ENCODE data around the gene CACNA1C.

CACNA1C gene

DNA sequence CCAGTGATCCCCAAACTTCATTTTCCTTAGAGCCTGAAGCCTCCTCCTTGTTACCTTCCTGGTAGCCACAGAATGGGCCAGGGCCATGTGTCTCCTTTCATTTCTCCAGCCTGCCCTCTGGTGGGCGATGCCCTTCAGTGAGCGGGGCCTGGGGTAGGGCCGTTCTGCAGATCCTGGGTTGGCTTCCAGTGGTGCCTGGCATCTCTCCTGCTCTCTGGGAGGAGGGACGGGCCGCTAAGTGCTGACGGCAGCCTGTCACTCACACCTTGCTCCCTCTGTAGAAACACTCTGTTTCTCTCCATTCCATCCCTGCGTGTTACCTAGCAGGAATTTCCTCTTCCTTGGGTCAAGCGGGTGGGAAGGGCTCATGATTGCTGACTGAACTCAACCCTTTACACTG is 232.1 kb downstream of the CACNA1C start:
- FAIRE-seq = no peak

DNA sequence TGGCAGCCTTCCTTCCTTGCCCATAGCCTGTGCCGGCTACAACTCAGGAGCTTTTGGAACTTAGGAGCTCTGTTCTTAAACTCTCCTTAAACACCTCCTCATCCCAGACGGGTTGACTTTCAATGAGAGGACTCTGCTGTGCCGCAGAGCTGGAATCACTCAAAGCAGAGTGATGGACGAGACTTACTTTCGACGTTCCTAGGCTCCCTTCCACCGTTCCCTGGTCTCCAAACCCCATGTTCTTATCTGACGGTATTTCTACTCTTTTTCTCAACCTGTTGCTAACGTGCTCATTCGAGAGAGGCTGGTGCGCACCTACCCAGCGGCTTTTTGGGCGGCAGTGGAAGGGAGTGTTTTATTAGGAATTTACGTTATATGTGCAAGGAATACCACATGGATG is 232.7 kb downstream of the CACNA1C start:
- no peak for FAIRE-seq

DNA sequence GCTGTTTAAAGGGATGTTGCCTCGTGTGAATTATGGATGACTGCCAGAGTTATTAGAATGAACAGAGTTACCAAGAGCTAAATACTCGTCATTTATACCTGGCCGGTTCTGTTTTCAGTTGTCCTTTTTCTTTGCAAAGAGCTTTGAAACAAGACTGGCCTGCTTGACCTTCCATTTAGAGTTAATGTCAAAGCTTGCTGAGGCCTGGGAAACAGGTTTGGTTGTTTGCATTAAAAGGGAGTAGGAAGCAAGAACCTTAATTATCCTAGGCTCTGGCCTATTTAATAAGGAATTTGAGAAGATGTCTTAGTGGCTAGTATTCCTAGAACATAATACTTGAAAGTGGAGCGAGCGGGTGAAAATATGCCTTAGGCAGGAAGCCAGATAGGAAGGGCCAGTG is 233.3 kb downstream of the CACNA1C start:
- no peak for FAIRE-seq

DNA sequence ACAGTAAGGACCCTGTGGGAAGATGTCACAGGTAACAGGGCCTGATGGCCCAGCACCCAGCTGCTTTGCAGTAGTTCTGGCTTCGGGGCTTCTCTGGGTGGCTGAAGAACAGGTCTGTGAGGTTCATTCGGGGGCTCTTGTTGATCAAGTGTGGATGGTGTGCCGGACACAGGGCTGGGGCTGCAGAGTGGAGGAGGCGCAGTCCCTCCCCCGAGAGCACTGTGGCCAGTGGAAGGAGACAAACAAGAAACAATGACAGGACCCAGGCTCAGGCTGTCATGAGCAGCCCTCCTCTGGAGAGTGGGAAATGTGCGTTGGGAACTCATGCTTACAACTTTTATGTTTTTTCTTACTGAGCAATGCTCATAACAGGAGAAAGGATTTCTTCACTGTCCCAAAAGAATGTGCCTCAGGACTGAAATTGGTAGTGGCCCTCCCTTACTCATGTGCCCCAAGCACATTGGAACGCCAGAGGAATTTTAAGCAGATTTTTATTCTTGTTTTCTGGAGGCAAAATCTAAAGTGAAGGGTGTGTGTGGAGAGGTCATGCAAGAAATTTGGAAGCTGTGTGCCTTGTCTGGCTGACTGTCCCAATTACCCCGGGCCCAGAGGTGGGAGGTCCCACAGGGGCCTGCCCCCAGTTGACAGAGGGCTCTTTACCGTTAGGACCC is 233.8 kb downstream of the CACNA1C start:
- FAIRE-seq = no peak

DNA sequence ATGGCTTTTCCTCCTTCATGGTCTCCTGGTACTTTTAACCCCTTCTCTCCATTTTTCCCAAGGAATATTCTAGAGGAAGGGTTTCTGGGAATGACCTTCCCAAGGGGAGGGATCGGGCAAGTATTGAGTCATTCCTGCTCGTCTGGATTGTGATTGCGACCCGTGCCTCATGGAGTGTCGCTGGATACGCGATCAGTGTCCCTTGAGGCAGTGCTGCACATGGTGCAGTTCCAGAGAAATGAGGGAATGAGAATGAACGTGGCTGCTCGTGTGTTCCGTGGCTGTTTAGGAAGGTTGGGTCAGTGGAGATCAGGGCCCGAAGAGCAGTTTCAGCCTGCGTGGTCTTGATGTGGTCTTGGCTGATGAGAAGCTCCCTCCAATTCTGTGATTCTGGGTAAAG is 234.4 kb downstream of the CACNA1C start:
- no peak for FAIRE-seq

DNA sequence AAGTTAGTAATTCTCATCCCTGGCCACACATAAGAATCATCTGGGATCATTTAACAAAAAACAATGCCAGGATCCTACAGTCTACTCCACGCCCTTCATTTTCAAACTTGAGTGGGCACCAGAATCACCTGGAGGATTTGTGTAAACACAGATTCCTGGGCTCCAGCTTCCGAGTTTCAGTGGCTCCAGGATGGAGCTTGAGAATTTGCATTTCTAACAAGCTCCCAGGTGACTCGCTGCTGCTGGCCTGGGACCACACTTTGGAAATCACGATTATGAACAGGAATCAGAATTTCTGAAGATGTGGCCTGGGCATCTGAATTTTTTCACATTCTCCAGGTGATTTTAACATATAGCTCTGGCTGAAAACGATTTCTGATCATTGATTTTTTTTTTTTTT is 234.8 kb downstream of the CACNA1C start:
- FAIRE-seq = no peak

DNA sequence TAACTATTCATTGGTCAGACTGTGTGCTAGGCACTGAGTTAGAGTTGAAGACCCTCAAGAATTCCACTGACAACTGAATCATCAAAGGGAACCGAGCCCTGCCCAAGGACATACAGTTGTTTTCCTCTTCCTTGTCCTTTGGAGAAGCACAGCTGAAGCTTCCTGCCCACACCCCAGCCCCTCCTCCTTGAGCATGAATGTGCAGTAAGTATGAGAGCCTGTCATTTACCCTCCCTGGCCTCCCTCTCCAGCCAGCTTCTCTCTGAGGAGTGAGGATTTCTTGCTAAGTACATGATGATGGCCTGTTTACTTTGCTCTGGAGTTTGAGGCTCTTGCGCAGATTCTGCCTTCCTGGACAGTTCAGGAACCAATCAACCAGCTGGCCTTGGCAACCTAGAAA is 235.2 kb downstream of the CACNA1C start:
- no peak for FAIRE-seq

DNA sequence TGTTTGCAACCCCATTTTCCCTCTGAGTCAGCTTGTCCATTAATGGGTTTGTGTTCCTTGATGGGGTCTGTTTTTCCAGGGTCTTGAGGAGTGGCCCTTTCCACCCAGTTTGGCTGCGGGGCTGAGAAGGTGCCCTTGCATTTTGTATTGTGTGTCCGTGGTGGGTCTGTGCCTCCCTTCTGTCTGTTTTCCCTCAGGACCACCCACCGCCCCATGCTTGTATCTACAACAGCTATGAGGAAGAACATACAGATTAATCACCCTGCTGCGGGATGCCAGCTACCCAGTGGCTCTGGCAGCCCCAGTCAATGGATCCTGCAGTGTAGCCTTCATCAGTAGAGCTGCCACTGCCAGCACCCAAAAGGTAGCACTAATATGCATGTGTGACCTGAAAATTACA is 235.7 kb downstream of the CACNA1C start:
- no peak for FAIRE-seq

DNA sequence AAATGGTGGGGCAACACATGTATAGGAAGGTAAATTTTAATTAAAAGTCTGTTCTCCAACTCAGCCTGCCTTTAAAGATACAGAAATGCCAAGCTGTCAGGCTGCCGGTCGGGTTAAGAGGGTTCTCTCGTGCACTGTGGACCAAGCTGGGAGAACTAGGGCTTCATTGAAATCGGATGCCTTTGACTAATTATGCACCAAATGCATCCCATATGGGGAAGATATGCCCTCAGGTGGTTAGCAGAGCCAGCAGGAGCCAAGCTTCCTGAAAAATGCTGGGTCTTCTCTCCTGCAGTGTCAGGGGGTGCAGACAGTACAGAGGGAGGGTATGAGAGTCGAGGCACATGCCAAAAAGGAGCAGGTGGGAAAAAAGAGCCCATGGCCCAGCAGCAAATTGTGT is 236.1 kb downstream of the CACNA1C start:
- no peak for FAIRE-seq

DNA sequence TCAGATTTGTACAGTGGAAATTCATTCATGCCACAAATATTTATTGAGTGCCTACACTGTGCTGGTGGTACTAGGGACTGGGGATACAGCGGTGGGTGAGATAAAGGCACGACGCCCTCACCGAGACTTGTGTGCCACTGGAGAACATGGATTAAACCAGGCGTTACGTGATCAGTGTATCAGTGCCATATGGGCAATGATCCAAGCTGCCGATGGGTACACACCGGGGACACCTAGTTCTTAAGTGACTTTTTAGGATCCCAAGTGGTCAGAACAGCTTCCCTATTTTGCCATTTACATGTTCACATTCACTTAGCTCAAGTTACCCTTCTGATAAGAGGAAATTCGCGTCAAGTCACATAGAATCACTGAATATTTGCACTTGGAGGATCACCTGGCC is 236.7 kb downstream of the CACNA1C start:
- FAIRE-seq = no peak

DNA sequence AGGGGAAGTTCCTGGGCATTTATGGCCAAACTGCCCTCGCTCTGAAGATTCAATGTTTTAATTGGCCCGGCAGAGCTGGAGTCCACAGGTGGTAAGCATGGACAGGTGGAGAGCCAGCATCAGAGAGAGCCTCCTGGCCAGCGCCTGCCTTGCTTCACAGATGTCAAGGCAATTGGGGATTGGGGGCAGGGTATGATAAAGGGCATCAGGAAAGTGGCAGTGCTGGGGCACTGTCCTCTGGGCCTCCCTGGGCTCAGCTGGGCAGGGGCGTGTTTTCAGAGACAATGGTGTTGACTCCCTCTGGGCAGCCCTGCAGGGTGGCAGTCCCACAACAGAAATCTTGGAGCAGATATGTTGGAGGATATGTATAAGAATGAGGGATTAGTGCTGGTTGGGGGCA is 237.3 kb downstream of the CACNA1C start:
- no peak for FAIRE-seq

DNA sequence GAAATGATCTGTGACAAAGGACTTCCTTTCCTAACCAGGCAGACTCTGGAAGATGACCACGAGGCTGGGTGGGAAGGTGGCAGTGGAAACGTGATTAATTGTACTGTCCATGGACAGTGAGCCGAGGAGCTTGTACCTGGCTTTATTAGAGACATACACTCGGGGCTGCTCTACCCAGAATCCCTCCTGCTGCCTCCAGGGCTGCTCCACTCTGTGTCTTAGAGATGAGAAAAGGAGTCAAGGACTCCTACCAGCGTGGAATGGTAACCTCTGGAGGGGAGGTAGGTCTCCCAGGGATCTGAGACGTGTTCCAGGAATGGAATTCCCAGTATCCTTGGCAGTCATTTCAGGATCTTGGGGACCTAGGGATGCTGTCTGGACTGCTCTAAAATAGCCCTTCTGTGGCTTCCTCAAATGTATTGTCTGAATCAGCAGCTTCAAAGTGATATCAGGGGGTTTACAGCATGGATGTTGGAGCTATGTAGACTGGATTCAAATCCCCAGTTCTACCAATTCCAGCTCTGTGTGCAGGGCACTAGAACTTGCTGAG is 237.8 kb downstream of the CACNA1C start:
- no peak for FAIRE-seq

DNA sequence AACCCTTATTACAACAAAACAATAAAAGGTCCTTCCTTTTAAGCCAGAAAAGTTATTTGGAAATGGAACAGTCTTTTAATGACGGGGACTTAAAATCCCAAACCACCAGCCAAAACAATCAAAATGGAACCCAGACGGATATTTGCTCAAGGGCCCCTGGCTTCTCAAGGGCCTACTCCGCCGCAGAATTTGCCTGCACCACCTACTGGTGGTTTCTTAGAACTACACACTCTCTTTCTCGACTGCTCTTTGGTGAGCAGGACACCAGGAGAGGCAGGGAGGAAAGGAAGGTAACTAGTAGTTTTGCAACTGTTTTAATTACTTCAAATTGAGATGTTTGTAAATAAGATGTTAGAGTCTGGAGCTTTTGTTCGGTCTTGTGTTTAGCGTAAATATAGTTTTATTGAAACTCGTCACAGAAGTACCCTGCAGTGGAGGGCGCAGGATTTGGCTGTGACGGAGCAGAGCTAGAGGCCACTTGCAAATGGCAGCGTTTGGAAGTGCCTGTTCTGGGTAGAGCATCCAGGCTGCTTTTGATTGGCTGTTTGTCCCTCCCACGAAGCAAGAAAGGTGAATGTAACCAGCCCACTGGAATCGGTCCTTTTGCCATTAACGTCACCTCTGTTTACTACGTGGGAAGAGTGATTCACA is 238.5 kb downstream of the CACNA1C start:
- peak; percentile 82 for FAIRE-seq

DNA sequence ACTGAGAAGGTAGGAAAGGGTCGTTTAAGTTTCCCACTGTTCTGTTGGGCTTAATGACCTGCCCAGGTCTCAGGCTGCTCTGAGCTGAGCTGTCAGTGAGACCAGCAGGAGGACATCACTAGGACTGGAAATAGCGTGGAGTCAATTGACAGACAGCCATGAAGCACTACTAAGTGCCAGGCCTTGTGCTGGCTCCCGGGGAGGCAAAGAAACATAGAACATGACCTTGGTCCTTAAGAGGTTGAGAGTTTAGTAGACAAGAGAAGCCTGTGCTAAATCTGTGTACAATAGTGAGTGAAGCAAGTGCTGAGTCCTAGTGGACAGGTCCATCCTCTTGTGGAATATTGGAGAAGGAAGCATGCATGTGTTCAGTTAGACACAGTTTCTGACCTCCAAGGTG is 239.2 kb downstream of the CACNA1C start:
- no peak for FAIRE-seq

DNA sequence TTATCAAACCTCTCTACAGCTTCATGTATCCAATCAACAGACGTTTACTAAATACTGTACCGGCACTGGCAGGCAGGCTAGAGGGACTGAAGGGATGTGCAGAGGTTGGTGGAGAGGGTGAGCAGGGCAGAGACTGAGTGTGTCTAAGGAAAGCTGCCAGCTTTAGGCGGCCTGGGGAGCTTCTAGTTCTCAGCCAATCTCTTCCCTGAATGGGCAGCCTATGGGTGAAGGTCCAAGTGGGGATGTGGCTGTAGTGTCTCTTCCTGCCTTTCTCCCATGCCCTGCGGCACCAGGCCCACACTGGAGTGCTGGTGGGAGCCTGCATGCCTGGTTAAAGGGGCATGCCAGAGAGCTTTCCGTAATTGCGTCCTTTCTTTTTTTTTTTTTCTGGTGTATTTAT is 239.8 kb downstream of the CACNA1C start:
- no peak for FAIRE-seq

DNA sequence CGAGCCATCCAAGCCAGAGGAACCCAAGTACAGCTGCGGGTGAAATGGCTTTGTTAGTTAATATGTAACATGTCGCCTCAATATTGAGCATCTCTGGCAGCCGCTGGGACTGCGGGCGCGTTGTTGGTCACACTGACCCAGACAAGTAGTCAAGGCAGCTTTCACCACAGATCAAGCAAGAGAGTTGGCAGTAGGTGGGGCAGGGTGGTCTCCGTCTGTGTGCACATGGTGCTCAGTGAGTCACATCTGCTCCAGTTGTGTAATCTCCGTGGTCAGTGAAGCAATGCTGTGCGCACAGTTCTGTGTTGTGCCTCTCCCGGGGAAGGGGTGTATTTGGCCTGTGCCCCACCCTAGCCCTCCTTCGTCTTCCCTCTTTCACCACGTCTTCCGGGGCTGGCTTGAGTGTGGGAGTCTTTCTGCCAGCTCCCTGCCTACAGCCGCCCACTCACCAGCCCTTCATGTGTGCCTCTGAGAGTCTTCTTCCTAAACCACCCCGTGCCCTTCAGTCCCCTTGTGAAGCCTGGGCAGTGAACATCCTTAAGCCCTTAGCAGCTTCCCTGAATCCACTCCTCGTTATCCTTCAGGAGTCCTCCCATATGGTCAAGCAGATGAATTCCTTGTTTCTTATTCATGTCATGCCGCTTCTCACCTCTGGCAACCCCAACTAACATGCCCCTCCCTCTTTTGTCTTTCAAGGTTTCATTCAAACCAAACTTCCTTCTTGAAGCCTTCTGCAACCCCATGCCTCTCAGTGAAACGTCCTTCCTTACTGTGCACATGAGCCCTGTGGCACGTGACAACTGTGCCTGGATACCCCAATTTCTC is 242.1 kb downstream of the CACNA1C start:
- no peak for FAIRE-seq

DNA sequence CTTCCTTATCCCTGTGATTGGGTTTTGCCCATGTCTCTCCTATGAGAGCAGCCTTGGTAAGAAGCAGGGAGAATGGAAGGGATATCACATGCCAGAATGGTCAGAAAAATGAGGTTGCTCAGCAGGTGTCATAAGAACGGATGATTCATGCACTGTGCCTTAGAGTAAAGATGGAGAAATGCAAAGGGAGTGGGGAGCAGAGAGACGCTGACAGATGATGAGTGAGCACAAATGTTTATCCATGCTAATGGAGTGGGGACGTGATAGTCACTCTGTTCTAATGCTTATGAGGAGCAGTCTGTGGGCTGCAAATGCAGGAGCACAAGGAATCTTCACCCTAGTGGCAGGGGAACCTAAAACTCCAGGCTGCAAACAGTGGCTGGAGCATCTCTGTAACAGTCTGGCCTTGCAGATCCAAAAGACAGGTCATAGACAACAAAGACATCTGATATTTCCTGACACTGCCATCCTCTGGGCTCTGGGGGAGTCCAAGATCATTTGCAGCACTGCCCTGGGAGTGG is 243.2 kb downstream of the CACNA1C start:
- no peak for FAIRE-seq

DNA sequence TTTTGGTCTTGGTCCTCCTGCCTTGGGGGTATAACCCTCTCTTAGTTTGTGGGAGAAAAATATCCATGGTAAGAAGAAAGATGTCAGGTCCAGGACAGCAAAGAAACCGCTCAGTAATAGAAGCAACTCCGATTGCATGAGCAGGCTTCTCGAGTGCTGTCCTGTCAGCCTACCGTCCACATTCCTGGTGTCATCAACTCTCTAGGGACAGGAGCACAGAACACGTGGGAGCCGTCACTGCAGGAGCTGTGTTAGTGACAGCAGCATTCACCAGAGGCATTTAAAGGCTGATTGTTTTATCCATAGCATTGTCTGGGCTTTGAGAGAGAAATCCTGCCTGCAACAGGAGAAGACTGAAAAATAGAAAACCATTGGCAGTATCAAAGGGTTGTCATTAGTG is 244.2 kb downstream of the CACNA1C start:
- FAIRE-seq = no peak

DNA sequence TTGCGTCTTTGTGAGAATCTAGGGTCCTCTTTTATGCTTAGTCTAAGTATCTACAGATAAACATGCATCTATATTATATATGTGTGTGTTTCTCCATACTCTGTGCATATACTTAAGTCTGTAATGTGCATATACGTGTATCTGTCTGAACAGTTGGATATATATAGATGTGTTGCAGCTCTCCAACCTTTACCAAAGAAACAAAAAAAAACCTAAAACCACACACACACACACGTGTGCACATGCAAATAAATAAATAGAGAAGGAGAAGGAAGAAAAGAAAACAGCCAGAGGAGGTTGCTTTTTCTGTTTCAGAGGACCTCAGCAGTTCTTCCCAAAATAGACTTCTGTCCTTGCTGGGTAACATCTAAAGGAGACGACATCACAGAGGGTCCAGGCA is 244.9 kb downstream of the CACNA1C start:
- FAIRE-seq = no peak

DNA sequence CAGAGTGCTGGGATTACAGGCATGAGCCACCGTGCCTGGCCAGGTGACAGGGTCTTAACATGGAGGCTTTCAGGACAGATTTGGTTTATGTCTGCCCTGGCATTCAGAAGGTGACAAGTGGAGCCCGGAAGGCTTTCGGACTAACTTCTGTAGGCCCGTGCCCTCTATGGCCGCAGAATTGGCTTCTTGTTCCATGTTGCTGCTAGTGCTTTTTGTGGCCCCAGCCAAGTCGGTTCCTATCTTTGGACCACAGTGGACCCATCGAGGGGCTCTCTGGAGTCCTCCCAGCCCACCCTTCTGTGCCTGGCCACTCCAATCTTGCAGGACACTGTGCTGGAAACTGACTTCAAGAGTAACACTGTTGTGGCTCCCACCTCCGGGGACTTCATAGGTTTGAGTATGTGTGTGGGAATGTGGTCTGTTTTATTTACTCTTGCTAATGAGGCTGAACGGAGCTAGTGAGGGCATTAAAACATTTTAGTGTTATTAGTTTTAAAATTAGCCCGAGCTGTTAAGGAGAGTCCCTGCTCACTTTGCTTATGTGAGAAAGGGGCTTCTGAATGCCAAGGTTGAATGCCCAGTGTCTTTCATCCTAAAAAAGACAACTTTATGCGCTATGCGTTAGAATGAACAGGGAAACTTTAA is 245.9 kb downstream of the CACNA1C start:
- no peak for FAIRE-seq

DNA sequence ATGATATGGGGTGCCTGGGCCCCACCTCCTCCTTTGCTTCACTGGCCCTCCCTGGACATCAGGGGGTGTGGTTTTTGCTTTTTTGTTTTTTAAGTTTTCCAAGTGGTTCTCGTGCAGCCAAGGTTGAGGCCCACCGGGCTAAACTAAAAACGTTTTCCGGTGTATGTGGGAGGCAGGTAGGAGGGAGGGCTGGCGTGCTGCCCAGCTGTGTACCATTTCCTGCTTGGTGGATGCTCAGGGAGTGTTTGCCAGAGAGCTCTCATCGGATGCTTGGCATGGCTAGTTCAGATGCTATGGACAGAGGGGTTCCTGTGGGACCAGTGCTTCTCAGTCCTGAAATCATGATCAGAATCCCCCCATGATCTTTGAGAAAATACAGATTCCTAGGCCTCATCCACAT is 246.4 kb downstream of the CACNA1C start:
- no peak for FAIRE-seq

DNA sequence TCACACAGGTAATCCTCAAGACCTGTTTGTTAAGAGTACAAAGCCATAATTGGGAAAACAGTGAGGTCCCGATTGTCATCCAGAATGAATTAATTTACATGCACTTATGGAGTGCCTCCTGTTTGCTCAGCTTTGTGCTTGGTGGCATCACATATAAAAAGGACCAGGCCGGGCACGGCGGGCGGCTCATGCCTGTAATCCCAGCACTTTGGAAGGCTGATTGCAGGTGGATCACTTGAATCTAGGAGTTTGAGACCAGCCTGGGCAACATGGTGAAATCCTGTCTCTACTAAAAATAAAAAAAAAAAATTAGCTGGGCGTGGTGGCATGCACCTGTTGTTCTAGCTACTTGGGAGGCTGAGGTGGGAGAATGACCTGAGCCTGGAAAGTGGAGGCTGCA is 247.4 kb downstream of the CACNA1C start:
- no peak for FAIRE-seq

DNA sequence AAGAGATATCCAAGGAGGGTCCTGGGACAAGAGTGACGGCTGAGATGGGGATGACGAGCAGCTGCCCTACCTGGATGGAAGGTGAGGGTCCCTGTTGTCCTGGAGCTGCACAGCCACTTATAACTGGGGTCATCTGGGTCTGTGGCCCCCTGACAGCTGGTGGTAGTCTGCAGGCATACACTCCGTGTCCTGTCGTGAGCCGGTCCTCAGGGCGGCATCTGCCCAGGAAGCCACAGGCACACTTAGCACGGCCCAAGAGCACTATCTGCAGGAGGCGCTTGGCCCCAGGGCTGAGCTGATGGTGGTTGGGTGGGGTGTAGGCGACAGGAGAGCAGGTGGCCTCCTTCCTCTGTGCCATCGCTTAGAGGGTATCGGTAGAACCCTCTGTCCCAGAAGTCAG is 248.1 kb downstream of the CACNA1C start:
- no peak for FAIRE-seq

Measured in G401.6 (cell line).